HL-60/S4 treated with phorbol 12-myristate 13-acetate at 8.2 ng/mL for 4 days and 3 days (cell line): Measurements from ENCODE around the gene TMEM192.
"Not testable (repeated sequence)": the region's sequence is repeated elsewhere in the genome, so short reads cannot be mapped to it uniquely, and the experiment has no call there.

Experiments used
- in situ Hi-C: fragments of 300-500 bp; cut with MboI; formaldehyde crosslinking; loops from 2 replicates; pipeline ENCODE4 v1.15.0; 2022; ENCODE audit warnings: low sequenced_read_pairs

The TMEM192 gene

DNA sequence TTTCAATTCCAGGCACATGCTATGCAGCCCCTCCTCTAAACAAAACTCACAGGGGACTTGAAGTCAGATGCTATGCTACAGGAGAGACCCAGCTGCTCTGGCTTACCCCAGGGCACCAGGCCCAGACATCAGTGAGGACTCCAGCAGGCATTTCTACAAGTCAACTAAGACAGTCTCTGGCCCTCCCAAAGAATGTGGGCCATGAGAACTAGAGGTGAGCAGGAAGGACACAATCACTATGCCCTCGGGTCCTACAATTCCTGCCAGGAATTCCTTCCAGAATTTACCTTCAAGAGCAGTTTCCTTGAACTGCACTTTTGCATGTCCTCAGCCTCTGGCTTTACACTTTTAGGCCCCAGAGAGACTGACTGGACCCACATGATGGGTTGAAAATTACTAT is 17.4 kb downstream of the TMEM192 start:
- in situ Hi-C loops, result no loop called here

- in situ Hi-C loops, result no loop called here
Observed at GRCh38 chr4:165094873-165095272, 17.8 kb downstream of the TMEM192 start.

DNA sequence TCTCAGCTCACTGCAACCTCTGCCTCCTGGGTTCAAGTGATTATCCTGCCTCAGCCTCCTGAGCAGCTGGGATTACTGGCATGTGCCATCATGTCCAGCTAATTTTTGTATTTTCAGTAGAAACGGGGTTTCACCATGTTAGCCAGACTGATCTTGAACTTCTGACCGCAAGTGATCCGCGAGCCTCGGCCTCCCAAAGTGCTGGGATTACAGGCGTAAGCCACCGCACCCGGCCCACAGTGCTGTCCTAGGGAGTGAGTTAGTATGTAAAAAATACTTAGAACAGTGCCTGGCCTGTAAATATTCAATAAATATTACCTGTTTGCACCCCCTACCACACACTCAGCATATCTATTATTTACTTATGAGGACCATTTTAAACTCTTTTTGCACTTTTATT is 20.5 kb downstream of the TMEM192 start:
- in situ Hi-C loops, result not testable (repeated sequence)

DNA sequence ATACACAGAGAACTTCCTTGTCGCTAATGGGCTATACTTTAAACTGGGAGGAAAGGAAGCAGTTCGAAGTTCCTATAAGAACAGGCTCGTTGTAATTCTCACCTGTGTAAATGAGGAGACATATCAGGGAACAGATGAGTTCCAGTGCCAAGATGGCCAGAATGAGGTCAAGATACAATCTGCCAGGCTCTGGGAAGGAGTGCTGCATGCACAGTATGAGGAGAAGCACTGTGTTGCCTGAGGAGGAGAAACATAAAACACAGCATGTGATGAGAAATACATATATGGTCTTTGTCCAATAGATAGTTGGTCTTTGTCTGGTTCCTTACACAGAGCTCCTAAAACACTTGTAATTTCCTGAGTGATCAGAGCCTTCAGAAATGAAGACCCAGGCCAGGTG is 24.3 kb downstream of the TMEM192 start:
- in situ Hi-C loops, result no loop called here

DNA sequence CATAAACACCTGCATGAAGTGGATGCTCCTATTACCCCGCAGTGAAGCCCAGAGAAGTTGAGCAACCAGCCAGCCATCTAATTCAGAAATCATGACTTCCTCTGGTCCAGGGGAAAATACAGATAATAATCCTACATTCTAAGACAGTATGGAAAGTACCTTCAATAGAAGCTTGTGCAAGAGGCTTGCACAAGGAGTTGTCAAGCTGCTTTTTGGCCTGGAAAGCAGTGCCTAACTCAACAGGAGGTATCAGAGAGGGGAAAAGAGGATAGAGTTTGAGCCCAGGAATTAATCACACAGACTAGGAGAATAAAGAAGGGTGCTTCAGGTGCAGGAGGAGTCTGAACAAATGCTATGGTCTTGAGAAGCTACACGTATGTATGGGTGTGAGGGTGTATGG is 26.7 kb downstream of the TMEM192 start:
- in situ Hi-C loops, result no loop called here

GRCh38 chr4:165084787-165085186 is 27.9 kb downstream of the TMEM192 start:
- in situ Hi-C loops, result not testable (repeated sequence)

- in situ Hi-C loops, result no loop called here
Observed at GRCh38 chr4:165079476-165079875, 33.2 kb downstream of the TMEM192 start.

GRCh38 chr4:165077034-165077578 is 35.6 kb downstream of the TMEM192 start:
- in situ Hi-C loops, result no loop called here

DNA sequence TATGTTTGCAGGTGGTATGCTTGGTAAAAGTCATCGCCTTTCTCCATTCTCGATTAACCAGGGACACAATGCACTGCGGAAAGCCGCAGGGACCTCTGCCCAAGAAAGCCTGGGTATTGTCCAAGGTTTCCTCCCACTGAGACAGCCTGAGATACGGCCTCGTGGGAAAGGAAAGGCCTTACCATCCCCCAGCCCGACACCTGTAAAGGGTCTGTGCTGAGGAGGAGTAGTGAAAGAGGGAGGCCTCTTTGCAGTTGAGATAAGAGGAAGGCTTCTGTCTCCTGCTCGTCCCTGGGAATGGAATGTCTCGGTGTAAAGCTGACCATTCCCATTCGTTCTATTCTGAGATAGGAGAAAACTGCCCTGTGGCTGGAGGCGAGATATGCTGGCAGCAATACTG is 39.3 kb downstream of the TMEM192 start:
- in situ Hi-C loops, result not testable (repeated sequence)

GRCh38 chr4:165070560-165070959 is 42.1 kb downstream of the TMEM192 start:
- in situ Hi-C loops, result no loop called here

- in situ Hi-C loops, result no loop called here
Observed at GRCh38 chr4:165060938-165061337, 51.7 kb downstream of the TMEM192 start.

DNA sequence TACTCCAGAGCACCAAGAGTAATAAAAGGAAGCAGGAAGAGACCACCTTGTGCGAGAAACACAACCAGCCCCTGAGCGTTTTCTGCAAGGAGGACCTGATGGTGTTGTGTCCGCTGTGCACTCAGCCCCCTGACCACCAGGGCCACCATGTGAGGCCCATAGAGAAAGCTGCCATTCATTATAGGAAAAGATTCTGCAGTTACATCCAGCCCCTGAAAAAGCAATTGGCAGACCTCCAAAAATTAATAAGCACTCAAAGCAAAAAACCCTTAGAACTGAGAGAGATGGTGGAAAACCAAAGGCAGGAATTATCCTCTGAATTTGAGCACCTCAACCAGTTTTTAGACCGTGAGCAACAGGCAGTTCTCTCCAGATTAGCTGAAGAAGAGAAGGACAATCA is 53.3 kb downstream of the TMEM192 start:
- in situ Hi-C loops, result no loop called here

DNA sequence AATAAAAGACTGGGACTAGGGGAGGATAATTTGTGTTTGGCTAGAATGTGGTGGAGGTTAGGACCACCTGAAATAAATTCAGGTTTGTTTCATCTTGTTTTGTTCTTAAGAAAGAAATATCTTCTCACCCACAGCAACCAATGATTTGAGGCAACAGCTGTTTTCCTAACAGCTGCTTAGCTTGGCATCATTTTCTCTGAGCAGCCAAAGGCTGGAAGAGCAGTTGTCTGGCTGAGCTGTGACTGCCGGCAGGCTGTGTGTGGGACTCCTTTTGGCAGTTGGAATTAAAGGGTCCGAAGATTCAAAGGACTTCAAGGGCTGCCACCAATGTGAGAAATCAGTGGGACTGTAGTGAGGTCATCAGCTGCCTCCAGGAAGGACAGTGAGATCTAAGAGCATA is 54.0 kb downstream of the TMEM192 start:
- in situ Hi-C loops, result no loop called here

- in situ Hi-C loops, result no loop called here
Observed at GRCh38 chr4:165055601-165056000, 57.1 kb downstream of the TMEM192 start.

DNA sequence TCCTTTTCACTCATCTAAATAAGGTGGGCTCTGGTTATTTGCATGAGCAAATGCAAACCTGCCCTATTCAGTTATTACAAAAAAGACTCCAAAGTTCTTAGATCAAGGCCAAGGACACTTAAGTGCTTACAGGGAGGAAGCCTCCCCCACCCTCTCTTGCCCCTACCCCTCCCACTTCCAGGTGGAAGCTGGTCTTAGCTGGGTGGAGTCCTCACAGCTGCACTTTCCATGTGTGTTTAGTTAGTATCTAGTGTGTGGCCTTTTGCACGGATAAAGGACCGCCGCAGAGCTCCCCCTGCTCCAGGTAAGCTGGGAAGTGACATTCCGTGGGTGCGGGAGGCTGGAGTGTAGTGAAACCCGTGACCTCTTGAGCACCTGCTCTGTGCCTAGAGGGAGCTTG is 59.0 kb downstream of the TMEM192 start, which contains the start of gene TRIM75:
Gene TRIM75 (plus strand): TSS at position 222 of the 400 bp plus-strand sequence. CDS start 5,282 bp downstream, outside the sequence.
- in situ Hi-C loops, result no loop called here

GRCh38 chr4:165052627-165053026 is 60.0 kb downstream of the TMEM192 start:
- in situ Hi-C loops, result no loop called here

GRCh38 chr4:165048170-165048569 is 64.5 kb downstream of the TMEM192 start:
- in situ Hi-C loops, result no loop called here

GRCh38 chr4:165031436-165032211 is 81.0 kb downstream of the TMEM192 start, which contains the start of gene TRIM60:
Gene TRIM60 (plus strand): TSS chr4:165031999. CDS start chr4:165040073, 8,074 bp downstream.
- in situ Hi-C loops, result no loop called here

- in situ Hi-C loops, result no loop called here
Observed at GRCh38 chr4:165027762-165028402, 84.8 kb downstream of the TMEM192 start.

DNA sequence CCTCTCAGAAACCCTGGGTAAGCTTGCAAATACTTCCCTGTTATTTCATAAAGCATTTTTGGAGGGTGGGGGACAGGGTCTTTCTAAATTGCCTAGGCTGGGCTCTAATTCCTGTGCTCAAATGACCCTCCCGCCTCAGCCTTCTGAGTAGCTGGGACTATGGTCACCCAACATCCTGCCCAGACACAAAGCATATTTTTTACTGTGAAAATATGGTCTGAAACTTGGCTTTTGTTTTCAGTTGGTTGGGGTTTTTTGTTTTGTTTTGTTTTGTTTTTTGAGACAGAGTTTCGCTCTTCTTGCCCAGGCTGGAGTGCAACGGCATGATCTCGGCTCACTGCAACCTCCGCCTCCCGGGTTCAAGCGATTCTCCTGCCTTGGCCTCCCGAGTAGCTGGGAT is 86.9 kb downstream of the TMEM192 start:
- in situ Hi-C loops, result not testable (repeated sequence)
